NCI-H2227 treated with DMSO at 0.1 percent for 48 hours (cell line): ENCODE data around the gene AKAP9.
"Not testable (repeated sequence)": the region's sequence is repeated elsewhere in the genome, so short reads cannot be mapped to it uniquely, and the experiment has no call there.

Experiments
- DNase-seq: peaks from one replicate; lab custom pipeline; 2025; lab: John Stamatoyannopoulos, UW

The AKAP9 gene

GRCh38 chr7:92013611-92014010, 72.9 kb downstream of the AKAP9 start:
- no peak for DNase-seq

GRCh38 chr7:92020636-92021035, 80.0 kb downstream of the AKAP9 start:
- no peak for DNase-seq

- no peak for DNase-seq
These were observed 84.6 kb downstream of the AKAP9 start for GRCh38 chr7:92025260-92025659.

- not testable (repeated sequence) for DNase-seq
These were observed 86.0 kb downstream of the AKAP9 start for GRCh38 chr7:92026635-92027034.

- DNase-seq: not testable (repeated sequence)
These were observed 86.5 kb downstream of the AKAP9 start for GRCh38 chr7:92027128-92027527.

- no peak for DNase-seq
These were observed 87.6 kb downstream of the AKAP9 start for GRCh38 chr7:92028226-92028625.

- DNase-seq: no peak
These were observed 88.0 kb downstream of the AKAP9 start for GRCh38 chr7:92028686-92029085.

GRCh38 chr7:92034116-92034515, 93.5 kb downstream of the AKAP9 start:
- no peak for DNase-seq

- DNase-seq: no peak
These were observed 94.9 kb downstream of the AKAP9 start for GRCh38 chr7:92035576-92035975.

- DNase-seq: no peak
These were observed 99.2 kb downstream of the AKAP9 start for GRCh38 chr7:92039900-92040299.

GRCh38 chr7:92042056-92042737, 101.5 kb downstream of the AKAP9 start:
- DNase-seq: no peak

- DNase-seq: no peak
These were observed 102.4 kb downstream of the AKAP9 start for GRCh38 chr7:92043098-92043497.

GRCh38 chr7:92043637-92044036, 103.0 kb downstream of the AKAP9 start:
- no peak for DNase-seq

- DNase-seq: no peak
These were observed 103.5 kb downstream of the AKAP9 start for GRCh38 chr7:92044148-92044547.

- DNase-seq: no peak
These were observed 104.3 kb downstream of the AKAP9 start for GRCh38 chr7:92044940-92045339.

- DNase-seq: no peak
These were observed 111.0 kb downstream of the AKAP9 start for GRCh38 chr7:92051655-92052054.

GRCh38 chr7:92052159-92052558, 111.5 kb downstream of the AKAP9 start:
- DNase-seq: no peak

GRCh38 chr7:92052684-92053083, 112.0 kb downstream of the AKAP9 start:
- no peak for DNase-seq

GRCh38 chr7:92053312-92053711, 112.7 kb downstream of the AKAP9 start:
- DNase-seq: no peak

- no peak for DNase-seq
These were observed 115.6 kb downstream of the AKAP9 start for GRCh38 chr7:92056286-92056685.

GRCh38 chr7:92057375-92057774, 116.7 kb downstream of the AKAP9 start:
- DNase-seq: peak; percentile 15

- DNase-seq: no peak
These were observed 117.4 kb downstream of the AKAP9 start for GRCh38 chr7:92058040-92058439.

- DNase-seq: no peak
These were observed 118.2 kb downstream of the AKAP9 start for GRCh38 chr7:92058899-92059298.

- no peak for DNase-seq
These were observed 120.5 kb downstream of the AKAP9 start for GRCh38 chr7:92061154-92061553.
